Parathyroid adenoma (tissue), 2 donors: ENCODE data around the gene HPF1.
A peak's percentile ranks its signal among the peaks of the same experiment; 100 is the strongest.
"Not testable (repeated sequence)": the region's sequence is repeated elsewhere in the genome, so short reads cannot be mapped to it uniquely, and the experiment has no call there.

Experiments used
- H2AFZ ChIP-seq: fragments of 300-600 bp; sonication (generic); one replicate; pipeline ENCODE4 v1.7.0; 2017; ENCODE audit warnings: antibody characterized with exemption, mild to moderate bottlenecking
- H3K27ac ChIP-seq: fragments of 300-600 bp; sonication (generic); one replicate; pipeline ENCODE4 v1.7.0; 2017
- H3K27me3 ChIP-seq: fragments of 300-600 bp; sonication (generic); one replicate; pipeline ENCODE4 v1.7.0; 2017; ENCODE audit warnings: low read length; ENCODE audit not compliant: control insufficient read depth, insufficient read depth
- H3K36me3 ChIP-seq: fragments of 300-600 bp; sonication (generic); one replicate; pipeline ENCODE4 v1.7.0; 2017; ENCODE audit warnings: low read length; ENCODE audit not compliant: control insufficient read depth, insufficient read depth
- H3K4me1 ChIP-seq: fragments of 300-600 bp; sonication (generic); one replicate; pipeline ENCODE4 v1.7.0; 2017; ENCODE audit warnings: control low read depth
- H3K4me2 ChIP-seq: fragments of 300-600 bp; sonication (generic); one replicate; pipeline ENCODE4 v1.7.0; 2017; ENCODE audit warnings: low read length
- H3K4me3 ChIP-seq: fragments of 300-600 bp; sonication (generic); one replicate; pipeline ENCODE4 v1.7.0; 2017; ENCODE audit warnings: low read depth, low read length
- H3K79me2 ChIP-seq: fragments of 300-600 bp; sonication (generic); one replicate; pipeline ENCODE4 v1.7.0; 2017; ENCODE audit warnings: control low read depth
- H3K9ac ChIP-seq: fragments of 300-600 bp; sonication (generic); one replicate; pipeline ENCODE4 v1.7.0; 2017; ENCODE audit warnings: mild to moderate bottlenecking
- H3K9me3 ChIP-seq: fragments of 300-600 bp; sonication (generic); one replicate; pipeline ENCODE4 v1.7.0; 2017; ENCODE audit warnings: low read length; ENCODE audit not compliant: control insufficient read depth
- TF ChIP-seq, protein P1 (sequence below): fragments of 300-600 bp; sonication (generic); IDR thresholded peaks from one replicate; pipeline ENCODE4 v1.7.0; 2017; ENCODE audit warnings: antibody characterized with exemption, mild to moderate bottlenecking
- donor health status: primary hyperparathyroidism.

HPF1 gene

DNA sequence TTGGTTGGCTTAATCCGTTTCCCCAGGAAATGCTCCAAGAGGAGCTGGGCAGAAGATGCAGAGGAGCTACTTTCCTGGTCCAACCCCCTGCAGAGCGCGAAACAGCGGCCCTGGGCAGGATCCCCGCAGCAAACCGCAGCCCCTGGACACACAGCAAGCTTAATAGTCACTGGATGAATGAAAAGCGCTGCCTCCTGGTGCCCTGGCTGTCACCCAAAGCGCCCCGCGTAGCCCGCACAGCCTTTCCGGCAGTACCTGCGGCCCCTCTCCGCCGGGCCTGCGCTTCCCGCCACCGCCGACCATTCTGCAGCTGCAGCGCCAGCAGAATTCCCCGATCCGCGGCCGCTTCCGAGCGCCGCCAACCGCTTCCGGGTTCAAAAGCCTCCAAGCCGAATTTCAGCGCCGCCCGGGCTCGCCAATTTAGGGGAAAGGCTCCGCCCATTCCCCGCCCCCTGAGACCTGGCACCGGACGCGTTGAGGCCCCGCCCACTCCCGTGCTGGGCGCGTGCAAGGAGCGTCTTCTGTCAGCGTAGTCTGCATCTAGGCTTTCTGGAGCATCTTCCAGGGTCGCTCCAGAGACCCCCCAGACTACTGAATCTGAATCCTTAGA lies at the start of gene HPF1:
Gene HPF1 (minus strand): TSS at position 370 of the 610 bp plus-strand sequence. CDS start 67 bp downstream, at position 303.
- H3K79me2 ChIP-seq, result no peaks in the 10 kb centered on the region
- H3K4me2 ChIP-seq, result peak within 1 kb of the TSS; percentile 81
- H3K4me1 ChIP-seq, result peaks cover 2% of the 10 kb centered on the region
- H3K4me3 ChIP-seq, result peak within 1 kb of the TSS; percentile 89
- H2AFZ ChIP-seq, result peak within 1 kb of the TSS; percentile 82
- TF ChIP-seq, protein P1, sequence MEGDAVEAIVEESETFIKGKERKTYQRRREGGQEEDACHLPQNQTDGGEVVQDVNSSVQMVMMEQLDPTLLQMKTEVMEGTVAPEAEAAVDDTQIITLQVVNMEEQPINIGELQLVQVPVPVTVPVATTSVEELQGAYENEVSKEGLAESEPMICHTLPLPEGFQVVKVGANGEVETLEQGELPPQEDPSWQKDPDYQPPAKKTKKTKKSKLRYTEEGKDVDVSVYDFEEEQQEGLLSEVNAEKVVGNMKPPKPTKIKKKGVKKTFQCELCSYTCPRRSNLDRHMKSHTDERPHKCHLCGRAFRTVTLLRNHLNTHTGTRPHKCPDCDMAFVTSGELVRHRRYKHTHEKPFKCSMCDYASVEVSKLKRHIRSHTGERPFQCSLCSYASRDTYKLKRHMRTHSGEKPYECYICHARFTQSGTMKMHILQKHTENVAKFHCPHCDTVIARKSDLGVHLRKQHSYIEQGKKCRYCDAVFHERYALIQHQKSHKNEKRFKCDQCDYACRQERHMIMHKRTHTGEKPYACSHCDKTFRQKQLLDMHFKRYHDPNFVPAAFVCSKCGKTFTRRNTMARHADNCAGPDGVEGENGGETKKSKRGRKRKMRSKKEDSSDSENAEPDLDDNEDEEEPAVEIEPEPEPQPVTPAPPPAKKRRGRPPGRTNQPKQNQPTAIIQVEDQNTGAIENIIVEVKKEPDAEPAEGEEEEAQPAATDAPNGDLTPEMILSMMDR, result no peak
- H3K9ac ChIP-seq, result peak within 1 kb of the TSS; percentile 37
- H3K36me3 ChIP-seq, result no peaks in the 10 kb centered on the region
- no peaks in the 10 kb centered on the region for H3K27me3 ChIP-seq
- H3K9me3 ChIP-seq, result no peaks in the 10 kb centered on the region
- H3K27ac ChIP-seq, result peak within 1 kb of the TSS; percentile 39

DNA sequence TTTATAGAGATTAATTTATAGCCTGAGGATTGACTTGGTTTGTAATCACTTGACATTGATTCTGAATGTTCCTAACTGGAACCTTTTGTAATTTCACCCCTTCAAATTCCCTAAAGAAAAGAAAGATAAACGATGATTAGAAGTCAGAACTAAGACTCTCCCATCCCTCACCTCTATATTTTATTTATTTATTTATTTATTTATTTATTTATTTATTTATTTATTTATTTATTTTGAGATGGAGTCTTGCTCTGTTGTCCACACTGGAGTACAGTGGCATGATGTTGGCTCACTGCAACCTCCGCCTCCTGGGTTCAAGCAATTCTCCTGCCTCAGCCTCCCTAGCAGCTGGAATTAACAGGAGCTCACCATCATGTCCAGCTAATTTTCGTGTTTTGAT lies 49.0 kb upstream of the HPF1 start:
- H3K27ac ChIP-seq, H3K27me3 ChIP-seq, H3K4me1 ChIP-seq, H3K36me3 ChIP-seq, H3K79me2 ChIP-seq, H3K4me2 ChIP-seq, H3K9ac ChIP-seq, H3K4me3 ChIP-seq, H3K9me3 ChIP-seq, H2AFZ ChIP-seq: not testable (repeated sequence)

DNA sequence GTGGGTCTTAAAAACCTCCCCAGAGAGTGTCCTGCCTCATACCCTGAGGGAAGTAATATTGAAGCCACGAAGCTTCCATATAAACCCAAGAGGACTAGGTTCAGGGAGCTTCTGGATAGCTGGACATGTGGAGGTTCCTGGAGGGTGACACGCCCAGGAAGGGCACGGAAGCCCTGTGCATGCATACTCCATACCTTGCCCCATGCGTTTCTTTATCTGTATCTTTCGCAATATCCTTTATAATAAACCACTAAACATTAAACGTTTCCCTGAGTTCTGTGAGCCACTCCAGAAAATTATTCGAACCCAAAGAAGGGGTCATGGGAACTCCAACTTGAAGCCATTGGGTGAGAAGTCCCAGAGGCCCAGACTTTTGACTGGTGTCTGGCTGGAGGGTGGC lies 45.7 kb upstream of the HPF1 start:
- Histone ChIP-seq H3K9ac (no peak overlapping the region), H3K4me1 (no peaks in the 10 kb centered on the region), H3K36me3 (no peaks in the 10 kb centered on the region), H2AFZ (no peak overlapping the region), H3K79me2 (no peaks in the 10 kb centered on the region), H3K27ac (no peak overlapping the region), H3K4me2 (no peak overlapping the region), H3K9me3 (no peaks in the 10 kb centered on the region), H3K4me3 (no peak overlapping the region), H3K27me3 (no peaks in the 10 kb centered on the region)
- TF ChIP-seq, protein P1, result no peak

DNA sequence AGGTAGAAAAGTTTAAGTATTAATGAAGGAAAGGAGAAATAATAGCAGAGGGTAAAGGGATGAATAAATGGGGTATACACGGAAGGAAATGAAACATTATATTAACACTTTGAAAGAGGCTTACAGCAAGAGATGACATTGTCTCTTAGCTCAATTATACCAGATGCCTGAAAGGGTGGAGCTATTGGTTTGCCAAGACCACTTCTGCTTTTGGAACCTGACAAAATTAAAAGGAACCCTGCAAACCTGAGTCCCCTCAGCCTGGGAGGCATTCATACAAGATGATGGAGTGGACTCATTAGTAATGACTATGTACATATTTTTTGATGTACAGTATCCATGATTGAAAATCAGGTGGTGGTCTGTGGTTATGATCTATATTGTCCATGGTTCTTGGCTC lies 45.1 kb upstream of the HPF1 start:
- Histone ChIP-seq H3K4me3 (no peak overlapping the region), H3K27me3 (no peaks in the 10 kb centered on the region), H3K36me3 (no peaks in the 10 kb centered on the region), H2AFZ (no peak overlapping the region), H3K79me2 (no peaks in the 10 kb centered on the region), H3K9me3 (no peaks in the 10 kb centered on the region), H3K27ac (no peak overlapping the region), H3K4me2 (no peak overlapping the region), H3K9ac (no peak overlapping the region), H3K4me1 (no peaks in the 10 kb centered on the region)
- TF ChIP-seq, protein P1, result no peak

DNA sequence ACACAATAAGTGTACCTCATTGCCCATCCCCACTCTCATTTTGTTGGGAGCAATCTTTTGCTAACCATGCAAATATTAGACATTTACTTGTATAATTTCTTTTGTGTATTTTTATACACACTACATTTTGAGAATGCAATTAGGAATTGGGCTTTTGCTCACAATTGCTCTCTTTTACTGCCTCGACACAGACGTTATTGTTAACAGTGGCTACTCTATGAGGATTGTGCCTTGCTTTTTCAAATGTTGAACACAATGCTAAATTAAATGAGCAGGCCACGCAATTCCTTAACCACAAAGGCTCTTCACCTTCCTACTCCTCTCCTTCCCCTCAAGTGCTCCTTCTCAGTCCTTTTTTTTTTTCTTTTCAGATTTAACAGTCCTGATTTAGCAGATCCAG lies 42.8 kb upstream of the HPF1 start:
- no peak overlapping the region for H3K9ac ChIP-seq
- H3K27ac ChIP-seq, result no peak overlapping the region
- TF ChIP-seq, protein P1, result no peak

More for the DNA sequence above, 42.8 kb upstream of the HPF1 start:
- H2AFZ ChIP-seq, result no peak overlapping the region
- H3K4me2 ChIP-seq, result no peak overlapping the region
- no peaks in the 10 kb centered on the region for H3K27me3 ChIP-seq
- no peaks in the 10 kb centered on the region for H3K36me3 ChIP-seq
- no peaks in the 10 kb centered on the region for H3K4me1 ChIP-seq
- no peaks in the 10 kb centered on the region for H3K79me2 ChIP-seq
- H3K4me3 ChIP-seq, result no peak overlapping the region
- H3K9me3 ChIP-seq, result no peaks in the 10 kb centered on the region
